ENCODE data around the gene COPS7A. TPM values are rescaled to one million over a fixed set of nuclear protein-coding genes. Genes with fewer than 3 reads are reported as not detected.

The COPS7A gene
- polyA plus RNA-seq, 1 donor (not counting 4 experiments of a cell fraction or from before 2014, with no cell fraction given): 85.4 TPM

- H2AFZ ChIP-seq (ENCODE audit: control insufficient read depth, low read length): peak overlapping the region; percentile 76
- no peaks in the 10 kb centered on the region for H4K20me1 ChIP-seq (ENCODE audit: control insufficient read depth, extremely low read depth, insufficient read depth, low read length)
- H3K36me3 ChIP-seq (ENCODE audit: control insufficient read depth in 2 of 2, extremely low read depth in 1 of 2, insufficient read depth in 2 of 2, low read length in 2 of 2): peaks cover 2 to 6% of the 10 kb centered on the region in 2 experiments
- FAIRE-seq (no peak), DNase-seq (ENCODE audit: low read depth, low spot score) (no peak)
- H3K27me3 ChIP-seq (ENCODE audit: control insufficient read depth, extremely low read depth, insufficient read depth, low read length): no peaks in the 10 kb centered on the region
- no peaks in the 10 kb centered on the region for H3K9me1 ChIP-seq (ENCODE audit: control insufficient read depth, extremely low read depth, insufficient read depth, low read length)
- H3K79me2 ChIP-seq (ENCODE audit: control insufficient read depth, insufficient read depth, low read length): peaks cover 64% of the 10 kb centered on the region
- TF ChIP-seq CTCF (optimal IDR thresholded peaks at IDR 0.05 in 1 of 3, IDR thresholded peaks at IDR 0.05 in 1 of 3, conservative IDR thresholded peaks at IDR 0.05 in 1 of 3; ENCODE audit: extremely low read depth in 1 of 3, insufficient read depth in 2 of 3, low read length in 3 of 3) (no peak), EZH2 (IDR thresholded peaks at IDR 0.05; ENCODE audit: low read length) (no peak)
- H3K4me3 ChIP-seq (ENCODE audit: control insufficient read depth in 2 of 3, extremely low read depth in 1 of 3, insufficient read depth in 2 of 3, low read depth in 1 of 3, low read length in 3 of 3): peak overlapping the region; percentile 84 to 98 (median 97)
- no peaks in the 10 kb centered on the region for H3K9me3 ChIP-seq (ENCODE audit: control insufficient read depth, low read depth, low read length)
- H3K4me2 ChIP-seq (ENCODE audit: control insufficient read depth, extremely low read depth, insufficient read depth, low read depth, low read length): peak overlapping the region; percentile 98
- dilution Hi-C loops (cut with MboI; ENCODE audit: extremely low pct_ligation_motif_present, low sequenced_read_pairs): no loop called here
- peak overlapping the region; percentile 92 for H3K9ac ChIP-seq (ENCODE audit: control insufficient read depth, extremely low read depth, insufficient read depth, low read length)
- peaks cover 21% of the 10 kb centered on the region for H3K4me1 ChIP-seq (ENCODE audit: control insufficient read depth, extremely low read depth, insufficient read depth, low read length)
- peak overlapping the region; percentile 81 for H3K27ac ChIP-seq (ENCODE audit: control insufficient read depth, insufficient read depth, low read length)
Measured at GRCh38 chr12:6688543-6688998, 35.3 kb upstream of the COPS7A start.

- Histone ChIP-seq H3K4me2 (ENCODE audit: control insufficient read depth, extremely low read depth, insufficient read depth, low read depth, low read length) (peak within 1 kb of the TSS; percentile 98), H4K20me1 (ENCODE audit: control insufficient read depth, extremely low read depth, insufficient read depth, low read length) (no peaks in the 10 kb centered on the region), H3K9me1 (ENCODE audit: control insufficient read depth, extremely low read depth, insufficient read depth, low read length) (no peaks in the 10 kb centered on the region), H3K9ac (ENCODE audit: control insufficient read depth, extremely low read depth, insufficient read depth, low read length) (peak within 1 kb of the TSS; percentile 92), H3K4me3 (ENCODE audit: control insufficient read depth in 2 of 3, extremely low read depth in 1 of 3, insufficient read depth in 2 of 3, low read depth in 1 of 3, low read length in 3 of 3) (peak within 1 kb of the TSS; percentile 84 to 98 (median 97)), H3K36me3 (ENCODE audit: control insufficient read depth in 2 of 2, extremely low read depth in 1 of 2, insufficient read depth in 2 of 2, low read length in 2 of 2) (peaks cover 0 to 6% of the 10 kb centered on the region in 2 experiments), H3K79me2 (ENCODE audit: control insufficient read depth, insufficient read depth, low read length) (peaks cover 58% of the 10 kb centered on the region), H3K27ac (ENCODE audit: control insufficient read depth, insufficient read depth, low read length) (peak within 1 kb of the TSS; percentile 81), H3K27me3 (ENCODE audit: control insufficient read depth, extremely low read depth, insufficient read depth, low read length) (no peaks in the 10 kb centered on the region), H3K9me3 (ENCODE audit: control insufficient read depth, low read depth, low read length) (no peaks in the 10 kb centered on the region), H2AFZ (ENCODE audit: control insufficient read depth, low read length) (peak within 1 kb of the TSS; percentile 92), H3K4me1 (ENCODE audit: control insufficient read depth, extremely low read depth, insufficient read depth, low read length) (peaks cover 21% of the 10 kb centered on the region)
- DNase-seq (ENCODE audit: low read depth, low spot score): peak; percentile 92
- dilution Hi-C loops (cut with MboI; ENCODE audit: extremely low pct_ligation_motif_present, low sequenced_read_pairs): no loop called here
- no peak for TF ChIP-seq EZH2 (IDR thresholded peaks at IDR 0.05; ENCODE audit: low read length)
- TF ChIP-seq CTCF (optimal IDR thresholded peaks at IDR 0.05 in 1 of 3, IDR thresholded peaks at IDR 0.05 in 1 of 3, conservative IDR thresholded peaks at IDR 0.05 in 1 of 3; ENCODE audit: extremely low read depth in 1 of 3, insufficient read depth in 2 of 3, low read length in 3 of 3): peak in 1 of 3 experiments; percentile 3
- peak; percentile 13 for FAIRE-seq
Measured at GRCh38 chr12:6688999-6689882, 34.6 kb upstream of the COPS7A start, which contains the start of gene ZNF384. TSS of gene ZNF384 (minus strand) at chr12:6689375. CDS start at chr12:6679520, 9,855 bp downstream.

Measured in keratinocyte (primary cell).